ENCODE data around the gene WWOX. TPM values are rescaled to one million over a fixed set of nuclear protein-coding genes. Genes with fewer than 3 reads are reported as not detected.

The WWOX gene
- total and polyA plus RNA-seq, 2 of the 8 experiments (the other 6 are each of a cell fraction or from before 2014, with no cell fraction given), result 5.4 to 16.7 TPM

- Histone ChIP-seq H3K79me2 (ENCODE audit: control insufficient read depth in 1 of 2, insufficient read depth in 2 of 2, low read length in 2 of 2) (no peaks in the 10 kb centered on the region), H3K14ac (ENCODE audit: insufficient read length) (no peak overlapping the region), H2BK12ac (ENCODE audit: low read depth, low read length) (no peak overlapping the region), H3K18ac (ENCODE audit: extremely low read depth, low read length) (no peak overlapping the region; the same call in 1 of the 2 replicates), H3K9ac (replicated peaks in 1 of 4; ENCODE audit: extremely low read depth in 1 of 4, low read depth in 3 of 4, low read length in 3 of 4) (no peak overlapping the region), H3K23me2 (ENCODE audit: low read depth, low read length) (peaks cover 3% of the 10 kb centered on the region; the same call in 1 of the 2 replicates), H3K56ac (replicated peaks; ENCODE audit: insufficient read length, low read depth, low read length) (no peak overlapping the region), H3K36me3 (ENCODE audit: control insufficient read depth in 2 of 4, insufficient read depth in 4 of 4, low read length in 3 of 4) (no peaks in the 10 kb centered on the region), H2BK5ac (ENCODE audit: low read depth, low read length) (no peak overlapping the region), H2AFZ (ENCODE audit: low read length) (no peak overlapping the region), H2BK120ac (replicated peaks; ENCODE audit: low read depth, low read length) (no peak overlapping the region), H2BK20ac (ENCODE audit: low read length) (no peak overlapping the region), H3K23ac (ENCODE audit: insufficient read length) (no peak overlapping the region), H4K5ac (ENCODE audit: insufficient read length, low read depth, low read length) (no peak overlapping the region), H3K27me3 (replicated peaks in 1 of 4; ENCODE audit: control insufficient read depth in 3 of 4, extremely low read depth in 1 of 4, insufficient read depth in 3 of 4, low read length in 3 of 4) (no peaks in the 10 kb centered on the region), H4K91ac (replicated peaks; ENCODE audit: insufficient read length, low read length) (no peak overlapping the region), H2AK5ac (ENCODE audit: low read depth, low read length) (no peak overlapping the region), H3K79me1 (ENCODE audit: low read depth, low read length) (no peaks in the 10 kb centered on the region), H4K8ac (ENCODE audit: extremely low read depth, insufficient read depth, low read length) (no peak overlapping the region), H3K4ac (replicated peaks; ENCODE audit: insufficient read length, low read depth, low read length) (no peak overlapping the region), H3K27ac (ENCODE audit: low read depth, low read length) (no peak overlapping the region), H2BK15ac (ENCODE audit: low read length) (no peak overlapping the region), H3K9me3 (ENCODE audit: insufficient read depth in 2 of 2, low read depth in 1 of 2, low read length in 1 of 2) (no peaks in the 10 kb centered on the region), H4K20me1 (replicated peaks in 1 of 2; ENCODE audit: control insufficient read depth in 1 of 2, insufficient read depth in 2 of 2, low read length in 2 of 2) (no peaks in the 10 kb centered on the region), H3K4me2 (ENCODE audit: insufficient read depth in 1 of 2, low read depth in 2 of 2, low read length in 2 of 2) (no peak overlapping the region), H3K4me1 (replicated peaks in 1 of 4; ENCODE audit: control insufficient read depth in 3 of 4, insufficient read depth in 4 of 4, low read length in 3 of 4) (peaks cover 1 to 5% (median 4%) of the 10 kb centered on the region in 4 experiments; a peak in 4 of 7 replicates), H3K4me3 (ENCODE audit: extremely low read depth in 1 of 4, insufficient read depth in 2 of 4, low read depth in 3 of 4, low read length in 4 of 4) (no peak overlapping the region)
- ChIA-PET POLR2A (ENCODE audit: partially characterized antibody) (no interaction called here), CTCF (ENCODE audit: partially characterized antibody) (interaction anchor here (1.2 to 3.3 kb wide), 7 partner anchors 10 to 61 kb away, joined by 4 to 21 read pairs (median 6); no protein-coding TSS in a partner anchor)
- TF ChIP-seq KDM4A (IDR thresholded peaks at IDR 0.05; ENCODE audit: low read depth, low read length, severe bottlenecking), result no peak
- TF ChIP-seq SP2 (IDR thresholded peaks at IDR 0.05; ENCODE audit: low read length), result no peak
- no peak for TF ChIP-seq CTCF (IDR thresholded peaks at IDR 0.05; ENCODE audit: control extremely low read depth in 1 of 3, insufficient read depth in 1 of 3, low read depth in 1 of 3, low read length in 3 of 3)
- no peak for TF ChIP-seq SP1 (IDR thresholded peaks at IDR 0.05; ENCODE audit: low read depth, low read length)
- TF ChIP-seq TAF1 (IDR thresholded peaks at IDR 0.05; ENCODE audit: low read depth, low read length), result no peak
- no peak for TF ChIP-seq GTF2F1 (IDR thresholded peaks at IDR 0.05; ENCODE audit: borderline replicate concordance, low read depth, low read length)
- no peak for TF ChIP-seq POU5F1 (IDR thresholded peaks at IDR 0.05; ENCODE audit: low read depth, low read length)
- no peak for TF ChIP-seq SUZ12 (IDR thresholded peaks at IDR 0.05; ENCODE audit: low read length)
- TF ChIP-seq BACH1 (IDR thresholded peaks at IDR 0.05; ENCODE audit: low read length), result no peak
- no peak for TF ChIP-seq RXRA (IDR thresholded peaks at IDR 0.05; ENCODE audit: insufficient read depth, low read depth, low read length)
- no peak for TF ChIP-seq CREB1 (IDR thresholded peaks at IDR 0.05)
- DNase-seq (ENCODE audit: low read depth in 1 of 2, low spot score in 2 of 2) (no peak), FAIRE-seq (no peak)
- 86% methylated on average over 8 of the region's 8 CpGs; no CpG with 5 or more reads in 1 of the 2 experiments for WGBS, 2 experiments (ENCODE audit: extremely low coverage in 1 of 2, insufficient coverage in 1 of 2, insufficient read length in 1 of 2, insufficient replicate concordance in 2 of 2, low coverage in 1 of 2, low lambda C conversion rate in 2 of 2, missing lambda C conversion rate in 1 of 2)
These were observed 888.2 kb downstream of the WWOX start for GRCh38 chr16:78987666-78988065.

All from H1 (cell line).